TTC549 (cell line): ENCODE measurements around the gene CRYGN.

Source experiments
- FAIRE-seq: peaks from 2 replicates; lab custom pipeline; 2012; peaks lifted over from hg19 to GRCh38; lab: Jason Lieb, UNC

The CRYGN gene, protein sequence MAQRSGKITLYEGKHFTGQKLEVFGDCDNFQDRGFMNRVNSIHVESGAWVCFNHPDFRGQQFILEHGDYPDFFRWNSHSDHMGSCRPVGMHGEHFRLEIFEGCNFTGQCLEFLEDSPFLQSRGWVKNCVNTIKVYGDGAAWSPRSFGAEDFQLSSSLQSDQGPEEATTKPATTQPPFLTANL

GRCh38 chr7:151439855-151440798 lies at the start of gene CRYGN:
CRYGN (minus strand) TSS chr7:151440141; CDS start chr7:151439917, 224 bp downstream.
- no peak for FAIRE-seq

GRCh38 chr7:151489498-151489897 lies 49.6 kb upstream of the CRYGN start:
- FAIRE-seq, result no peak

DNA sequence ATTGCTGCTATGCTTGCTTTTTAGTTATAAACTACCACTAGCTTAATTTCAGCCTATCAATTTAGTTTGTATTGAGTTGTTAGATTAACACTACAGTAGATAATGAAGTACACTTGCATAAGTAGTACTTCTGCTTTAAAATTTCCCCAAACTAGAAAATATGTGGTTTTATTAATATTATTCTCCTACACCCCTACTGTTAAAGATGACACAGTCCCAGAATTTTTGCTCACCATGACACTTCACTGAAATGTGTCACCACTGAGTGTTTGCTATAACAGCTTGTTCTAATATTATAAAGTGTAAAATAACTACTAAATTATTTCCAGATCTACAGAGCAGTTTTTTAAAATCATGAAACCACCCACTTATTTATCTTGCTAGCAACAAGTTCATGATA lies 48.2 kb upstream of the CRYGN start:
- FAIRE-seq, result no peak

DNA sequence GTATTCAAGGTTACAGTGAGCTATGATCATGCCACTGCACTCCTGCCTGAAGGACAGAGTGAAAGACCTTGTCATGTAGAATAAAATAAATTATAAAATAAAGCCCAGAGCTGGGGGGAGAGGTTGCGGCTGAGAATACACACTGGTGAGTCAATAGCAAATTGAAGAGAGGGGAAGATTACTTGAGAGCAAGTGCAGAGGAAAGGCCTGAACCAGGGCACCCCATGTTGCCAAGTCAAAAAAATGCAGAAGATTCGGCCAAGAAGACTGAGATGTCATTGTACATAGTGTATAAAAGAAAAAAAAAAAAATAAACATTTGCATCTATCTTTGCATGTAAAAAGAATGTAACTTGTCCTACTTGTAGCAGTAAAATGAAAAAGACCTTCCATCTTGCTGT lies 47.3 kb upstream of the CRYGN start:
- no peak for FAIRE-seq

- FAIRE-seq, result no peak
Observed at GRCh38 chr7:151486074-151486473, 46.1 kb upstream of the CRYGN start.

GRCh38 chr7:151484971-151485707 lies 45.2 kb upstream of the CRYGN start:
- no peak for FAIRE-seq

GRCh38 chr7:151483711-151483983 lies 43.7 kb upstream of the CRYGN start:
- FAIRE-seq, result no peak

GRCh38 chr7:151482883-151483710 lies 43.2 kb upstream of the CRYGN start:
- no peak for FAIRE-seq

GRCh38 chr7:151481650-151482505 lies 41.9 kb upstream of the CRYGN start:
- FAIRE-seq, result no peak

- no peak for FAIRE-seq
Observed at GRCh38 chr7:151477867-151478266, 37.9 kb upstream of the CRYGN start.

DNA sequence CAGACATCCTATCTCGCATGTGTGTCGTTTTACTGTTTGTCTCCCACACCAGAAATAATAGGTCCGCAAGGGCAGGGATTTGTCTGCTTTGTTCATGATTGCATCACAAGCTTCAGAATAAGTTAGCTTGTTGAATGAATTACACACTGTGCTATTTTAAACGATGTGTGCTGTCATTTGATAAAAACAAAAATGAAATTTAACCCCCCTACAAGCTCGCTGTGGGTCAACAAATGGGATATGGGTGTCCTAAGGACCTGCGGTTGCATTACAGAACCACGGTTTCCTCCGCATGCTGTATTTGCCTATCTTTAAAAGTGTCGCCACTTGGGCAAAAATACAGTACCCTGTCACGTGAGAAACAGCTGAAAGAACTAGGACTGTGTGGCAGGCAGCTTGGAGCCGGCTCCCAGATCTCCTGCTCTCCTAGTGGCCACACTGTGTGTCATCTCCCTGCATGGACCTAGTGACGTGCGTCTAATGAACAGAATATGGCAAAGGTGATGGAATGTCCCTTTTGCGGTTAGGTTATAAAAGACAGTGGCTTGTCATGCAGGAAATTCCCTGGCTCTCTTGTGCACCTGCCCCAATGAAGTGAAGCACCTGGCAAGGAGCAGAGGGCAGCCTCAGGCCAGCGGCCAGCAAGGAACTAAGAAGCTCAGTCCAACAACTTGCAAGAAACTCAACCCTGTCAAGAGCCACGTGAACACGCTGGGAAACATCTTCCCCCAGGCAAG lies 32.9 kb upstream of the CRYGN start:
- no peak for FAIRE-seq

DNA sequence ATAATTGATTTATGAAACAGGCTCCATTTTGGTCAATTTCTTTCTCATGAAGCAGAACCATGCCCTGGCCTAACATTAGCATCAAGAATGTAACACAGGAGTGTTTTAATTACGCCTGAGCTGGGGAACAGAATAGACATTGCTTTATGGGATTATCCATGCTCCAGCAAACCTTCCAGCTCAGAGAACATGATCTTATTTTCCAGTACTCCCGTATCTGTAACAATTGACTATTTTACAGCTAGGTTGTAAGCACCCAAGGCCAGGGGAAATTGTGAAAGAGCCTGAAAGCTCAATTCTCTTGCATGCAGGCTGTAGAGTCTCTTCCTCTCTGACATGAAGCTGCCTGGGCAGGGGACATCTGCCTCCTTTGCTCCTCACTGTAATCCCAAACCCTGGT lies 30.8 kb upstream of the CRYGN start:
- no peak for FAIRE-seq

DNA sequence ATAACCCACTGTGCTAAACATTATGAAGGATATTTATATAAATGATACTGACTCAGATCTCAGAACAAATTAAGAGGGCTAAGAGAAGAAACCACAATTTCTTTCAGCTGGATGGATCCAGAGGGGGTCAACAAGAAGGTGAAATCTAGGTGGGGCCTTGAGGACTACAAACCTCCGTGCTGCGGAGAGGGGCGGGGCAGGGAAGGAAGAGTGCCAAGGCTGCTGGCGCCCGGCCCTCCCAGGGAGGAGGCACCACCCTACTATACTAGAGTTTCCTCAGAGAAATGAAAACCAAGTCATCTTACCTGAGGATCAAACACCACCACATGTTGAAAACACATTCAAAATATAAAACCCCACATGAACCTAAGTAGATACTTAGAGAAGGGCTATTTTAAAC lies 29.3 kb upstream of the CRYGN start:
- no peak for FAIRE-seq

GRCh38 chr7:151468217-151469018 lies 28.5 kb upstream of the CRYGN start:
- FAIRE-seq, result no peak

GRCh38 chr7:151465169-151465568 lies 25.2 kb upstream of the CRYGN start:
- no peak for FAIRE-seq

DNA sequence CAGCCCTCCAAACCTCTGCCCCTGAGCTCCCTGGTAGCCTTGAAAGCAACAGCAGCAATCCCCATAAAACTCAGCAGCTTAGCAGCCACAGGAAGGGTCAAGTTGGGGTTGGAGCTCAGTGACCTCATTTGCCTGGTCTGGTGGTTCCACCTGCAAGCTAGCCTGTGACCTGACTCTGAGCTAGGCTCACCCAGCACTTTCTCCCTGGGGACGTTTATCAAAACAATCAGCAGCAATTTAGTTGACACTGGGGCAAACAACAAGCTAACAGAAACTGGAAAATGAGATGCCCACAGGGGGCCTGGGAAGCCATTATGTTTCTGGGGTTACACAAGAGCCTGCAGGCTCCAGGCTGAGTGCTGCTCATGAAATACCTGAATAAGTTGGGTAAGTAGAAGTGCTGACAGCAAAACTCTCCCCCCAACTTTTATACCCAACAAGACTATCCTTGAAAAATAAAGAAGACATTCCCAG lies 22.4 kb upstream of the CRYGN start:
- FAIRE-seq, result no peak

DNA sequence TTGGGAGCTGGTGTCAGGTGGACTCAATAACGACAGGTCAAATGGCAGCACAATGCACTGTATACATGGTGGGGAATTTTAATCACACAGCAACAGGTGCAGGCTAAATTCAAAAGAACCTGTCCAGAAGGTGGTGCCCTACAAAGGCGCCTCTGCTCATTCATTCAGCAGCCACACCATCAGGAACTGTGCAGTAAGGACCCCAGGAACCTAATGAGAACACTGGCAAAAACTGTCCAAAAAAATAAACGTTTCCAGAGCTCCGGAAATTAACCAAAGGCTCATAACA lies 21.9 kb upstream of the CRYGN start:
- no peak for FAIRE-seq

GRCh38 chr7:151461096-151461941 lies 21.4 kb upstream of the CRYGN start:
- FAIRE-seq, result no peak

DNA sequence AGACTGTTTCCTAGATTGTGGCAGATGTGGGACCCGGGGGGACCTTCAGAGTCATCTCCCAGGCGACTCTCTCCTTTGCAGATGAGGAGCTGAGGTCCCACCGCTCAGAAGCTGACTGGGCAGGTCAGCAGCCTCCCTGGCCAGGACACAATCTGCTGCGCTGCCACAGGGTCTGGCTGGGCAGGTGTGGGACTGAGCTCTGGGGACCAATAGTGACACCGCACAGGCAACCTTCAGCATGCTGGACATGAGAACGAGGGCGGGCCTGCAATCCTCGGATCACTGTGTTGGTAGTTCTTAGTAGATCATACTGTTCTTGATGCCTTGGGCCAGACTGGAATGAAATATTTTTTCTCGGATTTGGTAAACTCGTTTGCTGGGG lies 20.5 kb upstream of the CRYGN start:
- no peak for FAIRE-seq
